NCI-H226 (cell line): Measurements from ENCODE around the gene LIPC.

Experiments
- DNase-seq: peaks from one replicate; pipeline ENCODE4 v3.0.0-alpha.2; 2015

The LIPC gene

DNA sequence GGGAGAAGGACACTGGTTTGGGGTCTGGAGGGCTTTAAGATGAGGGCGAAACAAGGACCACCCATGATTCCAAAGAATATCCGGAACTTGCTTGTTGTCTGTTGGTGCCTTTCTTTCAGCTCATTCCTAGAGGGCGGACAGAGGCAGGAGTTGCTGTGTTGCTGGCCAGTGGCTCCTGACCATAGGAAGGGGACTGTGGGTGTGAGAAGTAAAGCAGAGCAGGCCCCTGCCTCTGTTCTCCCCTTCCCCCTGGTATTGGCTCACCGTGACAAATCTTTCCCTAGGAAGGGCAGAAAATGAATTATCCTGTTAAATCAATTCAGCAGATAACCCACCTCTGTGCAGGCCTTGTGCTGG is 89.1 kb downstream of the LIPC start:
- no peak for DNase-seq

DNA sequence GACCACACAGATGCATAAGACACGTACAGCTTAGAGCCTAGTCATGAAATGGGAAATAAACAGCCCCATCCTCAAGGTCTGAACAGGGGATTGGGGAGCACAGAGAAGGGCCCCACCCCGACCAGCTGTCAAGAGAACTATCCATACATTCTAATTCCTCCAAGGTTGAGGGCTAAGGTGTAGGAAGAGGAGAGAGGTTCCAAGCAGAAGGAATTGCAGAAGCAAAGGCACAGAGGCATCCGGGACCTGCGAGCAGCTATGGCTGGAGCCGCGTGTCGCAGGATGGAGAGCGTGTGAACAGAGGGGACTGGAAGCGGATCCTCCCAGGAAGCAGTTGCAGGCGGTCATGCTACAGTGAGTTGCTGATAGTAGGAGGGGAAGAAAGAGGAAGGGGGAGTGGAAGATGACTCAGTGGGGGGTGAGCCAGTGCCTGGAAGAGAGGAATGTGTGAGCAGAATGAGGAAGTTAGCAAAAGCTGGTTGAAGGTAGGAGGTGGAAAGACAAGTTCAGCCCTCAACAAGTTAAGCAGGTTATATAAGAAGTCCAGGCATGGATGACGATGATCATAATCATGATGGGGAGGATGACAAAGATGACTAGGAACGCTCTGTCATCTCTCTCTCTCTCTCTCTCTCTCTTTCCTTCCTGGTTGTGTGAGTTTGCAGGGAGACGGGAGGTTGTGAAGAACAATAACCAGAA is 89.7 kb downstream of the LIPC start:
- DNase-seq, result peak; percentile 84

DNA sequence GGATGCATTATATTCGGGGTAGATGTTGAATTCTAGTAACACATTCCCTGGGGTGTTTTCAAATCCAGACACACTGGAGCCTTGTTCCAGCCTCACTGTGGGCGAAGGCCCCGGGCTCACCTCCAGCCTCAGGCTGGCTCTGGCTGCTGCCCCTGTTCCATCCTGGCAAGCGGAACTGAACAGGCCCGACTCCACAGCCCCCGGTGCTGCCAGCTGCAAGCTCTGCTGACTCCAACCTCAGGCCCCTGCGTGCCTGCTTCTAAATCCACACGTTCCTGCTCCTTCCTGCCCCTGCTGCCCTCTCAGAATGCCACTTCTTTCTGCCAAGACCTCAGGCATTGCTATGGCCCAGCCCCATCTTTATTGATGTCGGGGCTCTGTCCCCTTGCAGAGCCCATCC is 90.6 kb downstream of the LIPC start:
- no peak for DNase-seq

DNA sequence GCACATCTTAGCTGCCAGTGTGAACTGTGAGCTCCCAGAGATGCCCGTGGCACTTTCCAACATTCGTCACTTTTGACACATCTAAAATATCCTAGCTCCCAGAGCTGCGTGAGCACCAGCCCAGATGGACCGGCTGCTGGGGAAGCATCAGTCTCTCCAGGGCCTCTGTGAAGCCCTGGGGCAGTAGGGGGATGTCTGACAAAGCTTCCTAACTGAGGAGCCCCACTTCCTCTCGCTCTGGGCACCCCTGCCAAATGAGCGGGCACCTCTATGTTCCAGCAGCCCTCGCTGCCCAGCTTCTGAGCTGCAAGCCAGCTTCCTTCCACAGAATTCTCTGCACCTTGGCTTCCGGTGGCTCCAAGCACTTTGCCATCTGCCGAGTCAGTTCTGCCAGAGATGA is 91.1 kb downstream of the LIPC start:
- DNase-seq, result no peak

DNA sequence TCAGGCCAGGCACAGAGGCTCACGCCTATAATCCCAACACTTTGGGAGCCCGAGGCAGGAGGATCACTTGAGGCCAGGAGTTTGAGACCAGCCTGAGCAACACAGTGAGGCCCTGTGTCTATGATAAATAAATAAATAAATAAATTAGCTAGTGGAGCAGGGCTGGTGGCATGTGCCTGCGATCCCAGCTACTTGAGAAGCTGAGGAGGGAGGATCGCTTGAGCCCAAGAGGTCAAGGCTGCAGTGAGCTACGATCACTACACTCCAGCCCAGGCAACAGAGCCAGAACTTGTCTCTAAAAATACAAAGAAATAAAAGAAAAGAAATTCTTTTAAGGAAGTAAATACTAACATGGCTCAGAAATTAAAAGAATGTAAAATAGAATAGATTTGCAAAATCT is 91.8 kb downstream of the LIPC start:
- DNase-seq, result no peak

DNA sequence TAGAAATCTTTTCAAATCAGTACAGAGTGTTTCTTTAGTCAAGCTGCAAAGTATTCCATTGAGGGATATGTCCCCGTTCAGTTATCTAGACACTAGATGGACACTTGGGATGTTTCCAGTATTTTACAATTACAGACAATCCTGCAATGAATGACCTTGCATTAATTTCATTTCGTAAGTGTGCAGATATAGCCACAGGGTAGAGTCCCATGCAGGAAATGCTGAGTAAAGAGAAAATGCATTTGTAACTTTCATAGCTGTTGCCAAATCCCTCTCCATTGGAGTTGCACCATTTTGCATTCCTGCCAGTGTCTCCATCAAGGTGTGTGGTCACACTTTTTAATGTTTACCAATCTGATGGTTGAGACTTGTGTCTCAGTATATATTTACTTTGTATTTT is 92.5 kb downstream of the LIPC start:
- peak; percentile 55 for DNase-seq

DNA sequence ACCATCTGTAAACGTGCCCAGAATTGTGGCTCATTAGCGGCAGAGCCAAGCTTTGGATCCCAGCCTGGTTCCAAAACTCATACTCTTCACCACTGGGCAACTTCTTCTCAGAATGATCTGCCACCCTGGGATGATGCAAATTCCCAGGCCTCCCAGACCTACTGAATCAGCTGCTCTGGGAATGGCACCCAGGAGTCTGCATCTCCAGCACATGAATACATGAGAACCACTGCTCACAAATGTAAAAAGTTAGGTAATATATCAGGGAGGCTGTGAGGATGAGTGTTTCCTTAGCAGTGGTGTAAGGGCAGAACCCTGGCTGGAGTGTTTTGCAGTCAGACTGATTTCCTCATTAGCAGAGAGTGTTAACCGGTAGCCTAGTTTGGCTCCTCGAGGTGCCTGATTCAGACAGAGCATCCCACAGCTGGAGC is 94.2 kb downstream of the LIPC start:
- no peak for DNase-seq

DNA sequence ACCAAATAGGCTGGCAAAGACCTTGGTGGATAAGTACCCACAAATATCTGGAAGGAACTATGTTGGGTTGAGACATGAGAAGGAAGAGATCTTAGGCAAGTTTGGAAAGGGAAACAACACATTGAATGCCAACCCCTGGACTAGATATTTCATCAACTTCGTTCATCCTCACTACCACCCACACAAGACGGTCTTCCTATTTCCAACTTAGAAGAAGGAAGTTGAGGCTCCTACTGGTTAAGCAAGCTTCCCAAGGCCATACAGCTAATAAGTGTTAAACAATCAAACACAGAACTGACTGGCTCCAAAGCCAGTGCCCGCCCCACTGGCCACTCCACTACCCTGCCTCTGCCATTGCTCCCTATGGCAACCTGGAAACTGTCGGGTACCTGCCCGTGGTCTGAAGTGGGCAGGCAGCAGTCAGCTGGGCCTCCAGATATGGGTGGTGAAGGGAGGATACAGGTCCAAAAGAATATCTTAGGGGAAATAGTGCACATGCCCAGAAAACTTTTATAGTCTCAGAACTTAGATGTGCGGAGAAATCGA is 94.9 kb downstream of the LIPC start:
- no peak for DNase-seq

DNA sequence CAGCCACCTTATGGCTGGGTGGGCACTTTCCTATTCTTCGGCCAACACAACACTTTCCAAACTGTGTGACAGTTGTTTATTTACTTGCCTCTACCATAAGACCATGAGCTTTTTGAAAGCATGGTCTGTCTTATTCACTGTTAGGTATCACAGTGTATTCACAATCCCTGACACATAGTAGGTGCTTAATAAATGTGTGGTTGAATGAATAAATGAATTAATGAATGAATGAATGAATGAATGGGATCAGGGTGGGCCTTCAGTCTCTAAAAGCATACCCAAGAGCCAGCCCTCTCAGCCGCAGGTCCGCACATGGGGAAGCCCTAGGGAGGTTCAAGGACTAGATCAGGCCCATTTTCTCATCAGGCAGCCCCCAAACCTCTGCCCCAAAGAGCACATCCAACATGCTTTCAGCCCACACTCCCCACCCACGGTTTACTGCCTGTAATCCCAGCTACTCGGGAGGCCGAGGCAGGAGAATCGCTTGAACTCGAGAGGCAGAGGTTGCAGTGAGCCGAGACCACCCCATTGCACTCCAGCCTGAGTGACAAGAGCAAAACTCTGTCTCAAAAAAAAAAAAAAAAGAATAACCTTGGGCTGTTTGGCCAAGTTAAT is 95.9 kb downstream of the LIPC start:
- DNase-seq, result no peak

DNA sequence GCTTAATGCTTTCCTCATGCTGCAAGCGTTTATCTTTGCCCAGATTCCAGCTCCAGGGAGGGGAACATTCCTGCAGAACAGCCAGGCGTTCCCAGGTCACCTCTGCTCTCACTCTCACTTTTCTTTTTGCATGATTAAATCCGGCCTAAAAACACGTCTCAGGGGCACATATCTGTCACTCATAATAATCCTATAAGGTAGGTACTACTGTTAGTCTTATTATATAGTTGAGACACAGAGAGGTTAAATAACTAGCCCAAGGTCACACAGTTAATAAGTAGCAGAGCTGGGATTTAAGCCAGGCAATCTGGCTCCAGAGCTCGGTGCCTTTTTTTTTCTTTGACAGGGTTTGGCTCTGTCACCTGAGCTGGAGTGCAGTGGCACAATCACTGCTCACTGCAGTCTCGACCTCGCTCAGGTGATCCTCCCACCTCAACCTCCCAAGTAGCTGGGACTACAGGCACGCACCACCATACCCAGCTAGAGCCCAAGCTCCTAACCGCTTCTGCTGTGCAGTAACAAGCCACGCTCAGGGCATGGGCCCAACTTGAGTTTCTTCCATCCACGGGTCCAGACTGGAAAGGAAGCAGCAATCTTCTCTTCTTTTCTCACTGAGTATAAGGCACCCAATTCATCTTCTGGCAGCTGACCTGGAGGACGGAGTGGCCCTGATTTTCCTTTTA is 96.5 kb downstream of the LIPC start:
- peak; percentile 89 for DNase-seq

DNA sequence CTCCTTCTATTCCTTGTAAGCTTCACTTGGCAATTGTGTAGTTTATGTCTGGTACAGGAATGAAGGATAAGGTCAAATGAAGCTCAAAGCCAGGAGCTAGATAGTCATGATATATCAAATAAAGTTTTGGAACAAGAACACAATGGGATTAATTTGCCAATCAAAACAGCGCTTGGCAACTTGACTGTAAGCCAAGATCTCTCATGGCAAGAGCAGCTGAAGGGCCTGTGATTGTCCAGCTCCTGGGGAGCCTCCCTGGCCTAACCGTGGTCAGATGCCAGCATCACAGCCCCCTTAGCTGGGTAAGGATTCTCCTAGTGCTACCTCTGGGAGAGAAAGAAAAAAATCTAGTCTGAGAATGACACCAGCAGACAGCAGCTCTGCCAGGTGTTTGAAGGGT is 97.2 kb downstream of the LIPC start:
- DNase-seq, result no peak

DNA sequence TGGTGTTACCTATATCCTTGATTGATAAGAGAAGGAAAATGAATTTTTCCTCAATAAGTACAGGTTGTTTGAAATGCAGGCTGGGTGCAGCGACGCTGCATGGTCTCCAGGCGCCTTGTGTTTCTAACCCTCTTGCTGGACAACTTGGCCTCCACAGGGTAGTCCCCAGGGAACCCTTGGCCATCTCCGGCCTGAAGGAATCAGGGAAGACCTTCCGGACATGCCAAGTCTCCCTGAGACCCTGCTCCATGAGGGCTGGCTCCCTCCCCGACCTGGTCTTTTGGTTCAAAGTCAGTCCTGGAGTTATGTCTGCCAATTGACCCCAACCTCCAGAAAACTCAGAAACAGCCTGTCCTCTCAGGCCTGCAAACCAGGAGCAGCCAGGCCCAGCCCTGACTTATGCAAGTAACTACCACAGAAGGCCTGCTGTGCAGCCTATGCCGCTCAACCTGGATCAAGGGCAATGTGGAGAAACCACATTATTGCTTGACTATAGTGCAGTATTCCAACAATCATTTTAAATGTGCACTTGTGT is 98.3 kb downstream of the LIPC start:
- DNase-seq, result no peak

DNA sequence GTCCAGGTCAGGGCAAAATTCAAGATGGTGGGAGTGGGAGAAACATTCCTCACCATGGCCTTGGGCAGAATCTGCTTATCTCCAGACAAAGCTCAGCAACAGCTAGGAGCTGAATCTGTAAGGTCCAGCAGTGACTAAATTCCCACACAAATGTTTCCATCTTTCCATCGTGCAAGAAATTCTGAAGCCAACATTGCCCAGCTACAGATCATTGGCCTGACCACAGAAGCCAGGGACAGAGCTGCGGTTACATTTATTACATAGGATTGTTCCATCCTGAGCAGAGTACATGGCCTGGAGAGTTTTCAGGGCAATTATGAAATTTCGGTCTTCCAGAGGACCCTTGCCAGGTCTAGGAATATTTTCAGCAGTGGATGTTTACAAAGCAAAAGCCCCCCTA is 100.3 kb downstream of the LIPC start:
- DNase-seq, result no peak

DNA sequence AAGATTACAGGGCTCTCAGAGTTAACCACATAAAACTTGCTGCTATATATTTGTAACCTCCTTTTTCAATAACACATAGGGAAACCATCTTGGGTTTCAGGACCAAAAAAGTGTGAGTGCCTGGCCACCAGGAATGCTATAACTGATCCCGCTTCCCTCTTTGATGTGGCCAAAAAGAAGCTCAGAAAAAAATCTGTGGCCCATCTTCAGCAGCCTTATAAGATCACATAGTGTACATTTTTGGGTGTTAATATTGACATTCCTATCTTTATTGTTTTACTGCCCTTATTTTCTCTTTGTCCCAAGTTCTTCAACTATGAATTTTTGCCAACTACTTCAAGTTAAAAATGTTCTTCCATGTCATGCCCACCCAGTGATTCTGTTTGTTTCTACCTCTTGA is 102.8 kb downstream of the LIPC start:
- DNase-seq, result no peak

DNA sequence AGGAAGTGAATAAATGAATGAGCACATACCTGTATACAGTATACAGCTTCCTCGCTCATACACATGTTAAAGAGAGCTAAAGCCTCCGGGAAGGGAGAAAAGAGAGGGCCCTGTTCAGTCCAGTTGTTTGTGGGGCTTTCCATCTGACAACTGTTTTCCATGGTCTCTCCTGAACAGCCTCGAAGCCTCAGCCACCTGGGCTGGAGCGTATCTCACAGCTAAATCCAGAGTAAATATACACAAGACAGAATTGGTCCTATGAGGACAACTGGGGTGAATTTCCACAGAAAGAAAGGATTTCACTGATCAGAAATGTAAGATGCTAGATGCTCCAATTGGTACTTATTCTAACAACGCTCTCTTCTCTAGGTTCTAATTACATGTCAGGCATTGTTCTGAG is 103.5 kb downstream of the LIPC start:
- no peak for DNase-seq

DNA sequence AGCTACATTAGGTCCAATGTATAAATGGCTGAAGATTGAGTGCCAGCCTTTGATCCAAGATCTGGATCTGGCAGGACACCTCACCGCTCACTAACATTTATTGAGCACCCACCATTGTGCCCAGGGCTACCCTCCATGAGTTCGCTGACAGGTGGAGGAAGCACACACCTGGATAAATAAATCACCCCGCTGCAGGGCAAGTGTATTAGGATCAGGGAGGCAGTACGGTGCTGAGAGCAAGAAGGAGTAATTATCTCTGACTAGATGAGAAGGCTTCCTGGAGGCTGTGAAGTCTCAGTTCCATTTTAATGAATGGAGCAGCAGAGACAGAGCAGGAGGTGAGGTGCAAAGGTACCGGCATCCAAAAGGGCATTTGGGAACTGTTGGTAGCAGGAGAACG is 104.1 kb downstream of the LIPC start:
- no peak for DNase-seq

DNA sequence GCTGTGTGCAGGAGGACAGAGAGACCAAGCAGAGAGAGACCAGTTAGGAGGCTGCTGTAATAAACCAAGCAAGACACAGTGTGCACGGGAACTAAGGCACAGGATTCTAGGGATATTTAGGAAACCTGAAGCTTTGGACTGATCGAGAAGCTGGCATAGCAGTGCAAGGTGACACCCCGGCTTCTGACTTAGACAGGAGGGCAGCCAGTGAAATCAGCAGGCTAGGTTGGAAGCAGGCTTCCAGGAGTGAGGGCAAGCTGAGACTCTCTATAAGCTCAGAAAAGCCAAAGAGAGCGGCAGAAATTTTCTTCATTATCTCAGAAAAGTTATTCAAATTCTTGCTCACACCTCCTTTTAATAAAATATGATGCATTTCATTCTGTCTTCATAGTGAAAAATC is 104.6 kb downstream of the LIPC start:
- no peak for DNase-seq

DNA sequence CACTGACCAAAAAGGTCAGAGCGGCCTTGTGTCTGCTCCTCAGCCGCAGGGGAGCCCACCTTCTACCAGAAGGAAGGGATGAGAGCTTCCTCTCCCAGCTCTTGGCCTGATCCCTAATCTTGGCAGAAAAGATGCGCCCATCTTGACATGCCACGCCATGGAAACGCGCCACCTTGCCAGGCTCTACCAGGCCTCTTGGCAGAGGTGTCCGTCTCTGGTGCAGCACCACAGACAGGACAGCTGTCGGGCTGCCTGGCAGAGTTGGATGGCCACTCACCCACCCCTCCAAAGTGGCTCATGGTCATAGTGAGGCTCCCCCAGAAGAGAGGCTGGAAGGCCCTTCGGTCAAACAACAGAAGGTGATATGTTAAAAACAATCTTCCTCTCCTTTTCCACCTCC is 105.2 kb downstream of the LIPC start:
- DNase-seq, result no peak

DNA sequence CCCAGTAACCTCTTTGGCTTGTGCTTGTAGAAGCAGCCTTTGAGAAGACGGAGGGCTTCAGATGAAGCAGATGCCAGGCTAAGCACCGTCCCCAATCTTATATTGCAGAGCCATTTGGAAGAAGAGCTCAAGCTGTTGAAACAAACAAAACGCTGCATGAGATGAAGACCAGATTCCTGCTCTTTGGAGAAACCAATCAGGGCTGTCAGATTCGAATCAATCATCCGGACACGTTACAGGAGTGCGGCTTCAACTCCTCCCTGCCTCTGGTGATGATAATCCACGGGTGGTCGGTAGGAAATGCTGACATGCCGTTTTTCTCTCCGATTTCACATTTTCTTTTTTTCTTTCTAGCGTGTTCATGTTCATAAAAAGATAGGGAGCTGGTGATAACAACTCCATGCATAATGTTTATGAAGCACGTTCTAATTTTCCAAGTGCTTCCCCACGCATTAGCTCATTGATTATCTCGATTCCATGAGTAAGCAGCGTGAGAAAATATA is 106.5 kb downstream of the LIPC start:
- DNase-seq, result no peak

DNA sequence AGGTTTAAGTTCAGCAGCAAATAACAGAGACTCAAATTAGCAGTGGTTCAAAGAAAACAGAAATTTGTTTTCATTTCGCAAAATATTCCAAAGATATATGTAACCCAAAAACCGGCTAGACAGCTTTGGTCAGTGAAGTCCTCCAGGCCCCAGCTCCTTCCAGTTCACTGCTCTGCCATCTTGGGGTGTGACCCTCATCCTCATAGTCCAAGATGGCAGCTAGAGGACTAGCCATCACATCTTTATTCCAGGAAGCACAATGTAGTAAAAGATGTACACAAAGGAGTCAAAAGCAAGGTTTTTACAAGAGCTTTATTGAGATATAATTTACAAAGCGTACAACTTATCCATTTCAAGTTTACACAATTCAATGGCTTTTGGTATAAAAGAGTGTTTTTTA is 107.1 kb downstream of the LIPC start:
- DNase-seq, result no peak

DNA sequence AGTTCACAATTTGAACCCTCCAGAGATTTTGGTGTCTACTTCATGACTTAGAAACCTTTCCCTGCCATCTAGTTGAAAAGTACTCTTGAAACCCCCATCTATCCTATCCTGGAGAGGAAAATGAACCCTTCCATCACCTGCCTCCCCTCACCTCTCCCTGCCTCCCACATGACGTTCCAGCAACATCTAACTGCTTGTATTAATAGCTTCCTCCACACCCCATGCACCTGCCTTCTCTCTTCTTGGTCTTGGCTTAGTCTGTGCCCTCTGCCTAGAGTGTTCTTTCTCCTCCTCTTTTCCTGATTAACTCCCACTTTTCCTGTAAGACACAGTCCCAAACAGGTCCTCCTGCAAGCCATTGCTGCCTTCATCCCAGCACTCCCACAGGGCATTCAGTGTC is 107.8 kb downstream of the LIPC start:
- DNase-seq, result no peak

DNA sequence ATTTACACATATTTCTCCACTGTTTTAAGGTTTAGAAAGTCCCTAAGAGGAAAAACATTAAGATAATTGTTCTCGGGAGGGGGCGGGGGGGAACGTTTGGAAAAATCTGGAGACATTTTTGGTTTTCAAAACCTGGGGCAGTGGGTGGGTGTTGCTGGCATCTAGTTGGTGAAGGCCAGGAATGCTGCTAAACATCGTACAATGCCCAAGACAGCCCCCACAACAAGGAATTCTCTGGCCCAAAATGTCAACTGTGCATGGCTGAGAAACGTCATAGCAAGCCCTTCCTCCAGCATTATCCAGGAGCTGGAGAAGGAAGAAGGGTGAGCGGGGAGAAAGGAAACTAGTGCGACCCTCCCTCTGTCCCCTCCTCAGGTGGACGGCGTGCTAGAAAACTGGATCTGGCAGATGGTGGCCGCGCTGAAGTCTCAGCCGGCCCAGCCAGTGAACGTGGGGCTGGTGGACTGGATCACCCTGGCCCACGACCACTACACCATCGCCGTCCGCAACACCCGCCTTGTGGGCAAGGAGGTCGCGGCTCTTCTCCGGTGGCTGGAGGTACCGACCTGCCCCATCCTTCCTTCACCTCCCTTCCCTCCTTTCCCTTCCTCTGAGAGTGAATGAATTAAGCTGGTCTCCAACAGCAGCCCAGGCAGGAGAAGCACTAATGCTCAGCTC is 109.8 kb downstream of the LIPC start:
- no peak for DNase-seq

DNA sequence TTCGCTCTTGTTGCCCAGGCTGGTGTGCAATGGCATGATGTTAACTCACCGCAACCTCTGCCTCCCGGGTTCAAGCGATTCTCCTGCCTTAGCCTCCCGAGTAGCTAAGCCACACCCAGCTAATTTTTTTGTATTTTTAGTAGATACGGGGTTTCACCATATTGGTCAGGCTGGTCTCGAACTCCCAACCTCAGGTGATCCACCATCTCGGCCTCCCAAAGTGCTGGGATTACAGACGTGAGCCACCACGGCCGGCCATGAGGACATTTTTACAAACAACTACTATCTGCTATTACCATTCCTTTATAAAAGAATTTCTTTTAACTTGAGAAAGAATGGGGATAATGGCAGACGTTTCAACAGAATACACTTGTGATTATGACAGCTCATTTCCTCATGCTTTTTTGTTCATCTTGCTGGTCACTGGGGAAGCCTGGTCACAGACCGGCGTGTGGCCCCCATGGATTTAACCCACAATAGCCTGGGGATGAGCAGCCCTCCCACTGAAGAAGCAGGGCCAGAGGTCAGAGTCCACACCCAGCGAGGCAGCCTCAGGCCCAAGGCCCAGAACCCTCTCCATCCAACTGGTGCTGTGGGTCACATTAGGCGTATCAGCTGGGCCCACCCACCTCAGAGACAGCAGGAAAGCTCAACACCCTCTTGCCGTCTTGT is 112.0 kb downstream of the LIPC start:
- DNase-seq, result no peak
